GM18909 (cell line): ENCODE results near the gene ANOS1.

Source experiments
- ATAC-seq: cut with Tn5 transposase; IDR thresholded peaks from one replicate; pipeline ENCODE4 v1.9.1; 2021; ENCODE audit warnings: mild to moderate bottlenecking; ENCODE audit not compliant: unreplicated experiment, poor library complexity

Gene ANOS1

DNA sequence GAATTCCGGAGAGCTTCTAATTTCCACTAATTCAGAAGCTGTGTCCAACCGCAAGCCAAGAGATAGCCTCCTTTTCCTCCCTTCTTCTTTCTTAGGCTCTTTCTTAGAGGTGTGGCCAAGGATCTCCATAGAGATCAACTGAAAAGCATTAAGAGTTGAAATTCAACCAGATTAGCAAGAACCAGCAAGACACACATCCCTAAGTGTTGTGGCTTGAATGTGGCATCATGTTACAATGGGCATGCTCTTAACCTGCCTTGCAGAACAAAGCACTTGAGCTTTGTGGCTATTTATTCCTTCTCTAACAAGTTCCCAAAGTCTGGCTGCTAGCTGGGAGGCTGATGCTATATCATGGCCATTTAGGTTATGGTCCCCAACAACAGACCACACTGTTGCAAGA, 10.4 kb downstream of the ANOS1 start:
- ATAC-seq, result no peak

- ATAC-seq, result no peak
Measured at GRCh38 chrX:8720136-8720535, 11.8 kb downstream of the ANOS1 start.

GRCh38 chrX:8717354-8717753, 14.6 kb downstream of the ANOS1 start:
- ATAC-seq, result no peak

DNA sequence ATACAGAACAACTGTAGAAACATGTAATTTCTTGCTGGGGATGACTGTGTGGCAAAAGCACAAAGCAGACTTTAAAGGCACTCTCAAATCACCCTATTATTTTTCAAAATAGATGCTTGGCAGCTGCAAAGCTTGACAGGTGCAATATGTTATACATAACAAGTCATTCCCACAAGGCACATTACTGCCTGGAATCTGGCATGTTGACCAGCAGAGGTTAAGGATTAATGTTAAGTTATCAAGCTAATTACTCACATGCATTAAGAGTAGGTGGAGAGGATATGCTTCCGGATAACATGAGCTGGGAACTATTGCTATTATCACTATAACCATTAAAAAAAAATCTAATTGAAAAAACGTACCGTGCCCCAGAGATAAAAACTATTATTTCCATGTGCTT, 17.8 kb downstream of the ANOS1 start:
- ATAC-seq, result no peak

DNA sequence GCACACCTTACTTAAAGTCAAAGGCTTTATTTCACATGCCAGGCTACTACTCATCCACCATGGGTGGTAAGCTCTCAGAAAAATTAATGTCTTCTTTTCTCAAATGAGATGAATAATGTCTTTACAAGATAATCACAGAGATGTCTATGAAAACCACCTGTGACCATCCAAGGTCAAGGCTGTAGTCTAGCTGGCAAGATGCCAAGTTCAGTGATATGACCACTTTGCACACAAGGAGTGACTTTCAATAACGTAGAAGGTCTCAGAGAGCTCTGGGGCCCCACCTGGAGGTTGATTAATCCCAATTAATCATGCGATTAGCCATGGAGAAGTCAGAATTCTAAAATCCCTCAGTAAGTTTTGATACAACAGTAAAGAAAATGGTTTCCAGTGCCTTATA, 20.5 kb downstream of the ANOS1 start:
- no peak for ATAC-seq

DNA sequence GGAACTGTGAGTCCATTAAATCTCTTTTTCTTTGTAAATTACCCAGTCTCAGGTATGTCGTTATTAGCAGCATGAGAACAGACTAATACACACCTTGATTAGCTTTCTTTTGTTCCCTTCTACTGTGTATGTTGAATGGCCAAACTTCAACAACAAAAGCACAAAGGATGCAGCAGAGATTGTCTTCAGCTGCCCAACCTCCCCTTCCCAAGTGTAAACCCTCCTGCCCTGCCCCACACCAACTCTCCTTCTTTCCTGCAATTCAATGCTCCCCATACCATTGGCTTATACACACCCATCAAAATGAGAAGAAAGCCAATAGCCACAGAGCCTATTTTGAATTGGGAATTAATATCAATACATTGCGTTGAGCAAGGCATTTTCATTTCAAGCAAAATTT, 27.8 kb downstream of the ANOS1 start:
- no peak for ATAC-seq

DNA sequence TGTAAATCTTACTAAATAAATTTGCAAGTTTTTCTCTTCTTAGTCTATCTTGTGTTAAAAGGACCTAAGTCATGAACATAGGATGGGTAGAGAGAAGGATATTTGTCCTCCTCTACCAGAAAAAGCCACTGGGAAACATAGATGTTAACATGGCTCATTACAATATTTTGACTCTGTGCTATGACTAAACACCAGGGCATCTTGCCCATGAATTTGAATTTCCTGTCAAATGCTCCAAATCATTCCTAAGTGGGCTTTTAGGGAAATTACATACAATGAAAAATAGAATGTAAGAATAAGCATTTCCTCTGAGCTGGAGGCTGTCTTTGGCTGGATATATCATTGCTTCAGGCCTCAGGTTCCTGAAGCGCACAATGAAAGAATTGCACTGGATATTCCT, 39.1 kb downstream of the ANOS1 start:
- no peak for ATAC-seq

- ATAC-seq, result no peak
Measured at GRCh38 chrX:8689473-8689872, 42.5 kb downstream of the ANOS1 start.

- ATAC-seq, result no peak
Measured at GRCh38 chrX:8688776-8689175, 43.2 kb downstream of the ANOS1 start.

DNA sequence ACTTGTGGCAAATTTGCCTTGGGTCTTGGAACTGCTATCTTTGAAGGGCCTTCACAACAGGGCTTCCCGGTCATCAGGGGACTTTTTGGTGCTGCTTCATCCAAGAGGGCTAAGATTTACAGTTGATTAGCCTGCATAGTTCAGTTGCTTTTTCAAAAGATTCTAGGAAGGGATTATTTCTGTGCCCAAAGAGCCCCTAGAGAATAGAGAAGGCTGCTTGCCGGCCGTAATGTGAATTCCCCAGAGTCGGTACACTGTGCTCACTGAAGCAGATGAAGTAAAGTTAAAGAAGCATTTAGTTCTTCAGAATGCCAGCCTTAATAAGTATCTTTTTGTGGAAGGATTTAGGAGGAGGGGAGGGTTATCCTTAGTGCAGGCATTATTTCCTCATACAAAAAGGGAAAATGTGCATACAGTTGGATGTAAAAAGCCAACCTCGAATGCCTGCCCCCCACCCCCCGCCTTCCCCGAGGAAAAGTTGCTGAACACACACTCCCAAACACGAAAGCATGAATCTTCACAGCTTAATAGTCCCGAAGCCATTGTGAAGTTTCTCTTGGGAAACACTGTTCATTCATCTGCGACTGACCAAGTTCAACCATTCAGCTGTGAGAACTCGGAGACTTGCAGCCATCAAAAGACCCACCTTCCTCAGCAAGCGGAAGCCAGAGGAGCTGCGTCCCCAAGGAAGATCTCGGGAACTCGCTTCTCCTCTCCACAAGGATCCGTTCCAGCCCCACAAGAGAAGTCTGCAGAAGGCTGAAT, 47.6 kb downstream of the ANOS1 start:
- no peak for ATAC-seq

- ATAC-seq, result no peak
Measured at GRCh38 chrX:8683687-8684086, 48.2 kb downstream of the ANOS1 start.

DNA sequence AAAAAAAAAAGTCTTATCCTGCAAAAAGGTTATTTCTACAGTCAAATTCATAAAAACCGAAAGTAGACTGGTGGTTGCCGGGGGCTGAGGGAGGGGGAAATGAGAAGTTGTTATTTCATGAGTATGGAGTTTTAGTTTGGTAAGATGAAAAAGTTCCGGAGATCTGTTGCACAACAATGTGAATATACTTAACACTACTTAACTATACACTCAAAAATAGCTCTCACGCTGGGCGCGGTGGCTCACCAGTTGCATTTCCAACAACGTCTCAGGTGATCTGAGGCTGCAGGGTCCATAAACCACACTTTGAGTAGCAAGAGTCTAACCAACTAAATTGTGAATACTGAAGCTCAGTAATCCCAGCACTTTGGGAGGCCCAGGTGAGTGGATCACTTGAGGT, 52.4 kb downstream of the ANOS1 start:
- ATAC-seq, result no peak

GRCh38 chrX:8675006-8675630, 56.8 kb downstream of the ANOS1 start:
- ATAC-seq, result no peak

DNA sequence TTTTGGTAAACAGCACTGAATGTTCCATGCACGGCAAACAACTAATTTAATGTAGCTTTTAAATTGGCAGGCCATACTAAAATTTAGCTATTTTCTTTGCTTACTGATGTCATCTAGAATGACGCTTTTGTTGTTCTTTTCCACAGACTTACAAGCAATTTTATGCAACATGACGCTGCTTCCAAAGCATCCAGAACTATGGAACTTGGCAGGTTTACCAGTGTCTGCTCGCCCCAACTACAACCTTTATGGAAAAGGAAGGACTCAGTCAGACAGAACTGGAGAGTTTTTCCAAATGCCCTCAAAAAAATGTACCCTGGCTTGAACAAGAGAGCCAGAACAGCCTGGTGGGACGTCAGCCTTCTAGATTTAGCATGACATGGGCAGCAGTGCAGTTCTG, 58.7 kb downstream of the ANOS1 start:
- ATAC-seq, result no peak

DNA sequence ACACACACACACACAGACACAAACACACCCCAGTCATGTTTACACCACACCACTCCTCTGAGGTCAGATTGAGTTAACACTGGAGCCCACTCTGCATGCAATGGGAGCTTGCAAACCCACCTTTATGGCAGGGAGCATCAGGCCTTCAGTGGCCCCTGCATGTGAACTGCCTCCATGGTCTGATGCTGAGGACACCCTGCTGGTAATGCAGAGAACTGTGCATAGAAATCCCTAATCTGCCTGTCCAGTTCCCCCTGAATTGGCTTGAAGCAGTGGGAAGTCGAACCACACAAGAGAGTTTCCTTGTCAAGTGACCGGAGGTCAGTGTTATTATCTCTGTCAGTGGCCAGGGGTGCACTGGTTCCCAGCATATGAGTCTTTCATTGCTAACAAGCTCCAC, 59.8 kb downstream of the ANOS1 start:
- ATAC-seq, result no peak

- no peak for ATAC-seq
Measured at GRCh38 chrX:8668813-8669212, 63.1 kb downstream of the ANOS1 start.

DNA sequence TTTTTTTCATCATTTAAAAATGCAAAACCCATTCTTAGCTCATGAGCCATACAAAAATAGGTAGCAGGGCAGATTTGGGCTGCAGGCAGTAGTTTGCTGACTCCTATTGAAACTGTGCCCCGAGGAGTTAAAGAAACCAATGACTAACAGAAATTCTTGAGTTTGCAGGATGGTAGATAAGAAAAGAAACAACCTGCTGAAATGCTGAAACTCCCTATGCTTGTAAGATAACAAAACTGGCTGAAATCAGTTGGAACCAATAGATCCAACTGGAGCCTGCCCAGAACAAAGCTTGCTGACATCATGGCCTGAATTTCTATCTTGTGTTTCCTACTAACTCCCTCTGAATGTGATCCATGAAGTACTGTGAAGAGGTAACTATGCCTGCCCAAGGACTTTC, 68.6 kb downstream of the ANOS1 start:
- no peak for ATAC-seq

DNA sequence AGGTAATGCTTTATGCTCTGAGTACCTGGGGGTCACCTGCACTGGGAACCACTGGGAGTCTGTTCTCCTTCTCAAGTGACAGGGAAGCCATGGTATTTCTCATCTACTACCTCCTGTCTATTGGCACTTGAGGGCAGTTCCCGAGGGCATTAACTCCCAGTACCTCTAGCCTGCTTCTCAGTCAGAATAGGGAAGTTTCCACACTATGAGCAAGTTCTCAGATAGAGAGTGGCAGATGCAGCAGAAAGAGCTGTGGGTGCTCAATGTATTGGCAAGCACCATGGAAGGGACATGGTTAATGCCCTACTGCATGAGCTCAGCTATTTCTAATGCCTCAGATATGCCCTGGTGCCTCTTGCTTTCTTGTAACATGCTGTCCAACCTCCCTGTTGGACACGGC, 74.1 kb downstream of the ANOS1 start:
- no peak for ATAC-seq

DNA sequence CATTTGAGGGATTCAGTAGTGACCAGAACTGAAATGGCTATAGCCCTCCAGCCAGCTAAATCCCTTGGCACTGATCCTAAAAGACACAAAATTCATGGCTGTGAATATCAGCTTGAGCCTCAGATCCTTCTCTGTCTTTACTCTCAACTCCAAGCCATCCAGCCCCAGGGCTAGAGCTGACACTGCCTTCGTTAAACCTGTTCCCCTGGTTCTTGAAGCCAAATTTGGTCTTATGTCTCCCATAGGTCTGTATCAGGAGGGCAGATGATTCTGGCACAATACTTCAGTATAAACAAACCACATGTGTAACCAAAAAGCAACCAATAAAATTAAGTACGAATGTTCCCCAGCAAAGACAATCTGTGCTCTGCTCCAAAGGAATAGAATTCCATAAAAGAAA, 78.0 kb downstream of the ANOS1 start:
- no peak for ATAC-seq

GRCh38 chrX:8649969-8650368, 82.0 kb downstream of the ANOS1 start:
- ATAC-seq, result no peak

- ATAC-seq, result no peak
Measured at GRCh38 chrX:8647176-8647575, 84.8 kb downstream of the ANOS1 start.

DNA sequence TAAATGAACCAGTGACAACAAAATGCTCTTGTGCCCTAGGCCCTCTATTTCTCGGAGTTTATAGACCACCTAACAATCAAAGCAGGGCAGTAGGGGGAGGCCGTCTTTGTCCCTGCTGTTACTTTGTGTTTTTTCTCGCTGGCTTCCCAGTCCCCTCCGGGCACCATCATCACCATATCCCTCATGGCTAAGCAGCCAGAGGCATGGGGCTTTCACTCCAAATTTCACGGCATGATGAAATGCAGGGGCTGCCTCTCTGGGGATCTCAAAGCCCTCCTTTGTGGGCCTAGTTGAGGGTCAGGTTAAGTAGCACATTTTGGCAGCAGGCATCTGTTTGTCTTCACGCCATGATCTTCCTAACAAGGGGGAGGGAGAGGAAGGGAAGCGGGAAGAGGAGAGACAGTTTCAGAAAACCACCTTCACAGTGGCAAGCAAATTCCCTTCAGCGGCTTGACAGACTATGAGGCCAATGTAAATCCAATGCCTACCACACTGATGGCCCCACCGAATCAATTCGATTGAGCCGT, 91.9 kb downstream of the ANOS1 start:
- ATAC-seq, result no peak
